H1 (cell line): ENCODE results near the gene RBM4B. TPM values are rescaled to one million over a fixed set of nuclear protein-coding genes. Genes with fewer than 3 reads are reported as not detected.
A peak's percentile ranks its signal among the peaks of the same experiment; 100 is the strongest.

Experiments
- CHD7 ChIP-seq: fragments of 300-600 bp; sonication (generic); IDR thresholded peaks from 2 replicates; pipeline ENCODE4 v1.7.1; 2012; ENCODE audit warnings: low read length, moderate library complexity, mild to moderate bottlenecking, inconsistent platforms; ENCODE audit not compliant: insufficient replicate concordance
- CREB1 ChIP-seq: IDR thresholded peaks from 2 replicates; pipeline ENCODE4 v1.6.1; 2012; ENCODE audit warnings: inconsistent platforms
- JUND ChIP-seq: IDR thresholded peaks from 2 replicates; pipeline ENCODE4 v1.6.1; 2011; ENCODE audit warnings: mild to moderate bottlenecking, improper control_type of control experiment, low read length
- MAFK ChIP-seq: IDR thresholded peaks from 2 replicates; pipeline ENCODE4 v1.6.1; 2012; ENCODE audit warnings: low read depth, mild to moderate bottlenecking, improper control_type of control experiment, low read length
- POLR2A ChIP-seq, 2 experiments: IDR thresholded peaks; 1 replicate in 1 of 2; 2 replicates in 1 of 2; pipeline ENCODE4 v1.6.1; 2011; ENCODE audit warnings: low read depth in 2 of 2, low read length in 2 of 2, mild to moderate bottlenecking in 2 of 2; ENCODE audit errors: control extremely low read depth in 1 of 2
- POLR2AphosphoS5 ChIP-seq: IDR thresholded peaks from 2 replicates; pipeline ENCODE4 v1.6.1; 2011; ENCODE audit warnings: low read depth, low read length
- SP1 ChIP-seq: IDR thresholded peaks from 2 replicates; pipeline ENCODE4 v1.6.1; 2011; ENCODE audit warnings: low read depth, low read length
- SUZ12 ChIP-seq: fragments of 200-600 bp; sonication (generic); IDR thresholded peaks from 2 replicates; pipeline ENCODE4 v1.6.1; 2012; ENCODE audit warnings: mild to moderate bottlenecking, inconsistent platforms, low read length, moderate library complexity, mixed read lengths
- TAF1 ChIP-seq: IDR thresholded peaks from 2 replicates; pipeline ENCODE4 v1.6.1; 2011; ENCODE audit warnings: mild to moderate bottlenecking, low read depth, low read length
- TEAD4 ChIP-seq: IDR thresholded peaks from 2 replicates; pipeline ENCODE4 v1.6.1; 2012; ENCODE audit warnings: low read depth, low read length, inconsistent platforms, mixed read lengths
- polyA plus RNA-seq, 7 experiments: library from polyadenylated mRNA; depleted of rRNA in 3 of 7; stranded (reverse) in 5 of 7; unstranded in 2 of 7; fragments of >200 nt in 5 of 7; fragments of 200-250 nt in 2 of 7; gene quantifications; 1 replicate in 5 of 7; 2 replicates in 1 of 7; 4 replicates in 1 of 7; pipeline versions ENCODE4 v1.2.1 to v1.2.3, GENCODE V29; 2011 to 2013; ENCODE audit warnings: missing spikeins in 2 of 7, mixed read lengths in 2 of 7
- total RNA-seq: library from RNA; stranded (reverse); fragmentation: NEBNext Ultra II Directional; extraction: Animal tissue kit (Norgen Biotek cat#: 25700); gene quantifications from 2 replicates; pipeline ENCODE4 v1.2.1, GENCODE V29; 2021

RBM4B gene
- total and polyA plus RNA-seq, 2 of the 8 experiments (the other 6 are each of a cell fraction or from before 2014, with no cell fraction given) = 27.5 to 30.5 TPM

- no peak for TF ChIP-seq CHD7
- TF ChIP-seq MAFK = no peak
- TF ChIP-seq JUND = peak; percentile 37; the same call in 1 of the 2 replicates
- peak; percentile 69; the same call in 1 of the 2 replicates for TF ChIP-seq SUZ12
- peak; percentile 89 for TF ChIP-seq CREB1
- TF ChIP-seq POLR2A (IDR thresholded peaks at IDR 0.05; ENCODE audit: control extremely low read depth in 1 of 2, low read depth in 2 of 2, low read length in 2 of 2) = peak; percentile 77 to 88
- TF ChIP-seq POLR2AphosphoS5 = peak; percentile 73; the same call in 1 of the 2 replicates
- 0 out of 2 replicates have a peak, but pooled peaks have one; percentile 2 for TF ChIP-seq TEAD4
- peak; percentile 91 for TF ChIP-seq TAF1
- 0 out of 2 replicates have a peak, but pooled peaks have one; percentile 7 for TF ChIP-seq SP1
Measured at GRCh38 chr11:66677599-66678375, at the start of gene RBM4B (continued).
